BJ (cell line): ENCODE measurements around the gene FCHSD2. TPM values are rescaled to one million over a fixed set of nuclear protein-coding genes. Genes with fewer than 3 reads are reported as not detected.
"Not testable (repeated sequence)": the region's sequence is repeated elsewhere in the genome, so short reads cannot be mapped to it uniquely, and the experiment has no call there.

Experiments used
- CTCF ChIA-PET: fragments of 350-600 bp; formaldehyde crosslinking; extraction: SDS; loops from one replicate; lab custom pipeline; 2021; ENCODE audit warnings: antibody characterized with exemption, inconsistent platforms; lab: Yijun Ruan, JAX
- POLR2A ChIA-PET: fragments of 300-600 bp; sonication (Branson Sonifier 250); formaldehyde crosslinking; extraction: SDS; loops from one replicate; lab custom pipeline; 2021; ENCODE audit warnings: antibody characterized with exemption; lab: Charles Lee
- DNase-seq: peaks from one replicate; pipeline ENCODE4 v3.0.0-alpha.2; 2011; ENCODE audit warnings: low read depth
- H3K27me3 ChIP-seq: 2 replicates; pipeline ENCODE4 v1.6.0; 2011; ENCODE audit warnings: low read length; ENCODE audit not compliant: control insufficient read depth, insufficient read depth
- H3K36me3 ChIP-seq: 2 replicates; pipeline ENCODE4 v1.5.1; 2011; ENCODE audit warnings: low read length; ENCODE audit not compliant: control insufficient read depth, insufficient read depth
- H3K4me3 ChIP-seq: 2 replicates; pipeline ENCODE4 v1.5.1; 2011; ENCODE audit warnings: low read depth, mild to moderate bottlenecking, control low read depth, low read length
- polyA plus RNA-seq: library from polyadenylated mRNA; depleted of rRNA; stranded (reverse); fragments of >200 nt; gene quantifications from 2 replicates; pipeline ENCODE4 v1.2.3, GENCODE V29; 2011
- TF ChIP-seq, protein P1 (sequence below): IDR thresholded peaks from 2 replicates; pipeline ENCODE4 v1.5.1; 2011; ENCODE audit warnings: low read depth, mild to moderate bottlenecking, control low read depth, inconsistent platforms, low read length, moderate library complexity; ENCODE audit not compliant: insufficient read depth

Gene FCHSD2
- polyA plus RNA-seq, 1 experiment: 24.9 TPM

GRCh38 chr11:72799441-72799840, 342.7 kb downstream of the FCHSD2 start:
- TF ChIP-seq, protein P1, sequence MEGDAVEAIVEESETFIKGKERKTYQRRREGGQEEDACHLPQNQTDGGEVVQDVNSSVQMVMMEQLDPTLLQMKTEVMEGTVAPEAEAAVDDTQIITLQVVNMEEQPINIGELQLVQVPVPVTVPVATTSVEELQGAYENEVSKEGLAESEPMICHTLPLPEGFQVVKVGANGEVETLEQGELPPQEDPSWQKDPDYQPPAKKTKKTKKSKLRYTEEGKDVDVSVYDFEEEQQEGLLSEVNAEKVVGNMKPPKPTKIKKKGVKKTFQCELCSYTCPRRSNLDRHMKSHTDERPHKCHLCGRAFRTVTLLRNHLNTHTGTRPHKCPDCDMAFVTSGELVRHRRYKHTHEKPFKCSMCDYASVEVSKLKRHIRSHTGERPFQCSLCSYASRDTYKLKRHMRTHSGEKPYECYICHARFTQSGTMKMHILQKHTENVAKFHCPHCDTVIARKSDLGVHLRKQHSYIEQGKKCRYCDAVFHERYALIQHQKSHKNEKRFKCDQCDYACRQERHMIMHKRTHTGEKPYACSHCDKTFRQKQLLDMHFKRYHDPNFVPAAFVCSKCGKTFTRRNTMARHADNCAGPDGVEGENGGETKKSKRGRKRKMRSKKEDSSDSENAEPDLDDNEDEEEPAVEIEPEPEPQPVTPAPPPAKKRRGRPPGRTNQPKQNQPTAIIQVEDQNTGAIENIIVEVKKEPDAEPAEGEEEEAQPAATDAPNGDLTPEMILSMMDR: no peak
- ChIA-PET CTCF (interaction anchor here (1.7 kb wide), 1 partner anchor 12 kb away, joined by 4 read pairs; no protein-coding TSS in a partner anchor), POLR2A (no interaction called here)
- no peak for DNase-seq
- no peak overlapping the region for H3K4me3 ChIP-seq
- no peaks in the 10 kb centered on the region for H3K36me3 ChIP-seq
- no peaks in the 10 kb centered on the region for H3K27me3 ChIP-seq

DNA sequence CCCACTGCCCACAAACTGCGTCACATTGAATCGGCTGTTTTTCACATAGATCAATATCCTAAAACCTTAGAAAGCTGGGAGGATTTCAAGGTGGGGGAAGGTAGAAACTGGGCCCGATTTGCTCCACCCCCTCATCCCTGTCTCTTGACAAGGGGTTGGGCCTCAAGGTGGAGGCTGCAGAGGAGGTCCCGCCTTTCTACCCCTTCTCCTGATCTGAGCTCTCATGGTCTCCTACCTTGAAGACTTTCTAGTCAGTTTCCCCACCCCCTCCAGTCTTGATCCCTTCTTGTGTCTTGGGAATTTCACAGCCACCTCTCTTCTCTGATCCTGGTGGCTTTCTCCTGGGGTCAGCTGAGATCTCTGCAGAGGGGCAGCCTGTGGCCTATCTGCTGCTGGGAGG, 343.8 kb downstream of the FCHSD2 start:
- TF ChIP-seq, protein P1: no peak
- Histone ChIP-seq H3K27me3 (no peaks in the 10 kb centered on the region), H3K4me3 (no peak overlapping the region), H3K36me3 (no peaks in the 10 kb centered on the region)
- CTCF ChIA-PET: interaction anchor here (0.8 to 1.7 kb wide), 3 partner anchors 13 to 873 kb away, joined by 3 to 5 read pairs (median 4); no protein-coding TSS in a partner anchor
- POLR2A ChIA-PET: no interaction called here
- no peak for DNase-seq

DNA sequence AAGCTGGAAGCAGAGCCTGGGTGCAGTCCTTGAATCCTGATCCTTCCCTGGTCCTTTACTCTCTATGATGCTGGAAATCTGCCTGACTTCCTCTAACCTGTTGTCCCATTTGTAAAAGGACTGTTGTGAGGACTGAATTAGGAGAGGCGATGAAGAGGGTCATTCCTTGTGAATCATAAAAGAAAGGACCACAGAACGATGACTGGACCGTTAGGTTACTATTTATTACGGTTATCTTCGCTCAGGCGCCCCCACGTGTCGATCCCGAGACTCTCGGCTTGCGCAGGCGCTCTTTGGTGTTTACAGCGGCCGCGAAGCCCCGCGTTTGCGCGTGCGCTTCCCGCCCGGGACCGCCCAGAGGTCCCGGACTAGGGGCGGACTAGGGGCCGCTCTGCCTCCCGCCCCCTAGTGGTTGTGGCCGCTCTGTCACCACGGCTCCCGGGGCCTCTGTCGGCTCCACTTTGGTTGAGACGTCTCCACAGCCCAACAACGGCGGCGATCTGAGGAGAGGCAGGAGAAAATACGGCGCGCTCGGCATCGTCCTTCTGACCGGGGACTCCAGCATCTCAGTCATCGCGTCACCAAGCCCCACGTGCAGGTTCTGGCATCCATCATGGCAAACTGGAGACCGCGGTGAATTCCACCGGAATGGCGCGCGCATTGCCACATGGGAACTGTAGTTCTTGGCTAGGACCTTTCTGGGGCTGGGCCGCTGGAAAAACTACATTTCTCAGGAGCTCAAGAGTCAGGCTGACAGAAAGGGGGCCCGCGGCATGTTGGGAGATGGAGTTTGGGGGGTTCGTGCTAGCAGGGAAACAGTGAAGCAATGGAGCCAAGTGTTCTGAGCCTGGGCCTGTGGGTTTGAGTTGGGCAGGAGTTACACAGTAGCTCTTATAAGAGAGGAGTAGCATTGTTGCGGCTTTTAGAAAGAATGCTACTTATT, 348.4 kb downstream of the FCHSD2 start, which contains the start of gene STARD10:
Gene STARD10, minus strand, starts transcription at position 623 of the 943 bp plus-strand sequence. CDS start 12,866 bp downstream, outside the sequence.
- H3K36me3 ChIP-seq: no peaks in the 10 kb centered on the region
- peak; percentile 64 for DNase-seq
- ChIA-PET POLR2A (no interaction called here), CTCF (interaction anchor here (0.6 to 3.8 kb wide), 38 partner anchors 9 to 384 kb away, joined by 3 to 139 read pairs (median 4); partner anchors contain the start of gene ATG16L2)
- TF ChIP-seq, protein P1: peak; percentile 98
- no peaks in the 10 kb centered on the region for H3K27me3 ChIP-seq
- H3K4me3 ChIP-seq: peak within 1 kb of the TSS; percentile 68

DNA sequence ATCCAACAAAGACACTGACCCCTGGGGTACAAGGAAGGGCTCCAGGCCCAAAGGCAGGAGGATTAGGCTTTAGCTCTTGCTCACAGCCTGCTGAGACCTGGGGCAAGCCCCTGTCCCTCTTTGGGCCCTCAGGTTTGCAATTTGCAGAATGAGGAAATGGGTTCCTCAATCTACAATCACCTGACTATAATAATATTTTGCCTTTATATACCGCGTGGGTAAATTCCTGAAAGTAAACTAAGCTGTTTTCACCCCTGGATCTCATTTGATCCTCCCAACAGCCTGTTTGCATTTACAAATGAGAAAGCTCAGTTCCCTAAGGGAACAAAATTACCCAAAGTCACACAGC, 349.1 kb downstream of the FCHSD2 start:
- Histone ChIP-seq H3K27me3 (no peaks in the 10 kb centered on the region), H3K4me3 (no peak overlapping the region), H3K36me3 (no peaks in the 10 kb centered on the region)
- TF ChIP-seq, protein P1: no peak
- POLR2A ChIA-PET: no interaction called here
- DNase-seq: no peak
- CTCF ChIA-PET: interaction anchor here (0.7 to 3.8 kb wide), 18 partner anchors 10 to 385 kb away, joined by 3 to 139 read pairs (median 4); partner anchors contain the start of gene ATG16L2

- no peaks in the 10 kb centered on the region for H3K36me3 ChIP-seq
- ChIA-PET POLR2A (no interaction called here), CTCF (interaction anchor here (0.7 to 3.8 kb wide), 18 partner anchors 10 to 385 kb away, joined by 3 to 139 read pairs (median 4); partner anchors contain the start of gene ATG16L2)
- no peak for DNase-seq
- H3K27me3 ChIP-seq: no peaks in the 10 kb centered on the region
- TF ChIP-seq, protein P1: no peak
- no peak overlapping the region for H3K4me3 ChIP-seq
Measured at GRCh38 chr11:72792437-72793021, 349.6 kb downstream of the FCHSD2 start.

DNA sequence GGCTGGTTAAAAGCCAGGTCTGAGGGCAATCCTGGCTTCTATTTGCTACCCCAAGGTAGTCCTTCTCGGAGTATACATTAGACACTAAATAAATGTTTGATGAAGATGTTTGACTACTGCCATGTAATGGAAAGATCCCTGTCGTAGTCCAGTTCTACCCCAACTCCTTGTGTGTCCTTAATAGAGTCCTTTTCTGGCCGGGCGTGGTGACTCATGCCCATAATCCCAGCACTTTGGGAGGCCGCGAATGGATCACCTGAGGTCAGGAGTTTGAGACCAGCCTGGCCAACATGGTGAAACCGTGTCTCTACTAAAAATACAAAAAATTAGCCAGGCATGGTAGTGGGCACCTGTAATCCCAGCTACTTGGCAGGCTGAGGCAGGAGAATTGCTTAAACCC, 350.9 kb downstream of the FCHSD2 start:
- H3K27me3 ChIP-seq, POLR2A ChIA-PET, CTCF ChIA-PET, H3K36me3 ChIP-seq, H3K4me3 ChIP-seq, DNase-seq: not testable (repeated sequence)
